Gastrocnemius medialis (tissue), 4 donors: ENCODE measurements around the gene FGF14. TPM values are rescaled to one million over a fixed set of nuclear protein-coding genes. Genes with fewer than 3 reads are reported as not detected.

ENCODE experiments used
- ATAC-seq, 2 donors: fragments of 150-250 bp; one replicate each; pipeline ENCODE4 v1.9.1; 2016
- DNase-seq, 2 donors: peaks; one replicate each; pipeline ENCODE4 v3.0.0-alpha.2; 2019
- H3K27ac ChIP-seq, 4 donors: fragments of 200-600 bp; sonication (generic); 1 replicate in 1 of 4; 2 replicates in 3 of 4; pipeline ENCODE4 v1.5.1; 2016 to 2018; ENCODE audit warnings: mild to moderate bottlenecking in 2 of 4, moderate library complexity in 1 of 4
- H3K27me3 ChIP-seq, 3 donors: fragments of 200-600 bp; sonication (generic) in 2 of 3; 1 replicate in 1 of 3; 2 replicates in 2 of 3; pipeline versions ENCODE4 v1.5.1 to v1.6.0; 2016 to 2019; ENCODE audit warnings: mild to moderate bottlenecking in 1 of 3, moderate library complexity in 1 of 3
- H3K36me3 ChIP-seq, 2 donors: fragments of 200-600 bp; sonication (generic) in 1 of 2; one replicate each; pipeline ENCODE4 v1.5.1; 2017 to 2018
- H3K4me1 ChIP-seq, 2 donors: fragments of 200-600 bp; sonication (generic) in 1 of 2; one replicate each; pipeline ENCODE4 v1.5.1; 2016 to 2017; ENCODE audit warnings: mild to moderate bottlenecking in 2 of 2
- H3K4me3 ChIP-seq, 4 donors: fragments of 200-600 bp; sonication (generic) in 3 of 4; 1 replicate in 1 of 4; 2 replicates in 3 of 4; pipeline ENCODE4 v1.5.1; 2016 to 2019; ENCODE audit warnings: mild to moderate bottlenecking in 2 of 4
- H3K9me3 ChIP-seq, 3 donors: fragments of 200-600 bp; sonication (generic) in 2 of 3; 1 replicate in 1 of 3; 2 replicates in 2 of 3; pipeline ENCODE4 v1.5.1; 2016 to 2019
- POLR2A ChIP-seq, 2 donors: fragments of 450-650 bp; IDR thresholded peaks; one replicate each; pipeline ENCODE4 v1.6.1; 2017; ENCODE audit warnings: antibody characterized with exemption in 2 of 2, mild to moderate bottlenecking in 2 of 2, moderate library complexity in 2 of 2
- in situ Hi-C, 4 donors: fragments of 200-750 bp; cut with MboI; loops; one replicate each; pipeline versions ENCODE4 v1.15.0 to v1.8.0; 2017; ENCODE audit warnings: low sequenced_read_pairs in 4 of 4
- intact Hi-C: fragments of 100-400 bp; cut with DNase I; formaldehyde crosslinking; loops from one replicate; pipeline ENCODE4 v1.15.1; 2023; ENCODE audit warnings: low total_unique reads
- total RNA-seq, 4 donors: library from RNA; depleted of rRNA; stranded (reverse); fragments of >200 nt; gene quantifications; one replicate each; pipeline versions ENCODE4 v1.1.0 to v1.2.3, GENCODE V29; 2016
- TF ChIP-seq, protein P1 (sequence below), 5 experiments: fragments of 450-650 bp in 3 of 5; fragments of 200-600 bp in 2 of 5; sonication (generic) in 2 of 5; IDR thresholded peaks in 4 of 5; conservative IDR thresholded peaks in 1 of 5; 1 replicate in 4 of 5; 2 replicates in 1 of 5; pipeline ENCODE4 v1.5.1; 2016 to 2019; ENCODE audit warnings: antibody characterized with exemption in 5 of 5, mild to moderate bottlenecking in 3 of 5, moderate library complexity in 3 of 5

The FGF14 gene
- total RNA-seq, 4 donors from 2014 or later, result 0.02 TPM; not detected in 3

DNA sequence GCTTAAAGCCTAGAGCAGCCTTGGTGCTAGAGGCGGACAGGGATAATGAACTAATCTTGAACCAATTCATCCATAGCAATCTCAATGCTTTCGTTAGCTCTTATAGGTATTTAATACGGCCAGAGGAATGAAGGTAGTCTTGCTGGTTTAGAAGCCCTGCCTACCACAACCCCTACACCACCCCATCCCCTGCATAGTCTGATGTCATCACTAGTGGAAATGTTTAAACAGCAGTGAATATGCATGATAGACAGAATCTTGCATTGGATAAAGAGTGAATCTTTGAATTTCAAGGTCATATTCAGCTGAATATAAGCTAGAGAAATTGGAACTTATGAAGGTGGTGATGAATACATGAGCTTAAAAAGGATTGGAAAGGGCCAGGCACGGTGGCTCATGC lies 627.5 kb downstream of the FGF14 start:
- in situ Hi-C loops (loop anchor here in 3 of 4 donors (25.0 kb wide), 2 partner anchors 262 to 637 kb away; no protein-coding TSS in a partner anchor), intact Hi-C loops (no loop called here)
- no peak overlapping the region for H3K4me3 ChIP-seq
- no peak overlapping the region for H3K27ac ChIP-seq
- no peaks in the 10 kb centered on the region for H3K36me3 ChIP-seq
- H3K9me3 ChIP-seq, result no peaks in the 10 kb centered on the region
- ATAC-seq (no peak), DNase-seq (no peak)
- H3K4me1 ChIP-seq, result no peaks in the 10 kb centered on the region
- no peak for TF ChIP-seq POLR2A (IDR thresholded peaks at IDR 0.05)
- TF ChIP-seq, protein P1, sequence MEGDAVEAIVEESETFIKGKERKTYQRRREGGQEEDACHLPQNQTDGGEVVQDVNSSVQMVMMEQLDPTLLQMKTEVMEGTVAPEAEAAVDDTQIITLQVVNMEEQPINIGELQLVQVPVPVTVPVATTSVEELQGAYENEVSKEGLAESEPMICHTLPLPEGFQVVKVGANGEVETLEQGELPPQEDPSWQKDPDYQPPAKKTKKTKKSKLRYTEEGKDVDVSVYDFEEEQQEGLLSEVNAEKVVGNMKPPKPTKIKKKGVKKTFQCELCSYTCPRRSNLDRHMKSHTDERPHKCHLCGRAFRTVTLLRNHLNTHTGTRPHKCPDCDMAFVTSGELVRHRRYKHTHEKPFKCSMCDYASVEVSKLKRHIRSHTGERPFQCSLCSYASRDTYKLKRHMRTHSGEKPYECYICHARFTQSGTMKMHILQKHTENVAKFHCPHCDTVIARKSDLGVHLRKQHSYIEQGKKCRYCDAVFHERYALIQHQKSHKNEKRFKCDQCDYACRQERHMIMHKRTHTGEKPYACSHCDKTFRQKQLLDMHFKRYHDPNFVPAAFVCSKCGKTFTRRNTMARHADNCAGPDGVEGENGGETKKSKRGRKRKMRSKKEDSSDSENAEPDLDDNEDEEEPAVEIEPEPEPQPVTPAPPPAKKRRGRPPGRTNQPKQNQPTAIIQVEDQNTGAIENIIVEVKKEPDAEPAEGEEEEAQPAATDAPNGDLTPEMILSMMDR (IDR thresholded peaks at IDR 0.05 in 4 of 5, conservative IDR thresholded peaks at IDR 0.05 in 1 of 5), result no peak
- no peaks in the 10 kb centered on the region for H3K27me3 ChIP-seq

DNA sequence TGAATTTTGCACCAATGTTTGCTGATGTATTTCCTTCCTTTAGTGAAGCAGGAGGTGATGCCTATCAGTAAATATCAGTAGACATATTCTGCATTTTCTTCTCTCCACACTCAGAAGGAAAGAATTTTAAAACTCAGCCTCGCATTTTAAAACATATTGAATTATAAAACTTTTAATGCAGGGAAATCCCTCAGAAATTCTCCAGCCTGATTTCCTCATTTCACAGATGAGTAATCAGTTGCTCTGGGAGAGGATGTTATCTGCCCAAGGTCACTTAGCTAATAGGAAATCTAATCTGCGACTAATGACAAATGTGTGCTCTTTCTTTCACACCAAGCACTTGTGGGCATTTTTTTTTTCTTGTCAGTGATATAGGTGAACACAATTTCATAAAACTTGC lies 628.8 kb downstream of the FGF14 start:
- in situ Hi-C loops, result loop anchor here in 3 of 4 donors (25.0 kb wide), 2 partner anchors 261 to 636 kb away; no protein-coding TSS in a partner anchor
- TF ChIP-seq, protein P1 (IDR thresholded peaks at IDR 0.05 in 4 of 5, conservative IDR thresholded peaks at IDR 0.05 in 1 of 5), result no peak
- no peak for TF ChIP-seq POLR2A (IDR thresholded peaks at IDR 0.05)
- Histone ChIP-seq H3K9me3 (no peaks in the 10 kb centered on the region), H3K36me3 (no peaks in the 10 kb centered on the region), H3K4me1 (no peaks in the 10 kb centered on the region), H3K4me3 (no peak overlapping the region), H3K27me3 (no peaks in the 10 kb centered on the region), H3K27ac (no peak overlapping the region)
- ATAC-seq (no peak), DNase-seq (no peak)
- intact Hi-C loops, result no loop called here

DNA sequence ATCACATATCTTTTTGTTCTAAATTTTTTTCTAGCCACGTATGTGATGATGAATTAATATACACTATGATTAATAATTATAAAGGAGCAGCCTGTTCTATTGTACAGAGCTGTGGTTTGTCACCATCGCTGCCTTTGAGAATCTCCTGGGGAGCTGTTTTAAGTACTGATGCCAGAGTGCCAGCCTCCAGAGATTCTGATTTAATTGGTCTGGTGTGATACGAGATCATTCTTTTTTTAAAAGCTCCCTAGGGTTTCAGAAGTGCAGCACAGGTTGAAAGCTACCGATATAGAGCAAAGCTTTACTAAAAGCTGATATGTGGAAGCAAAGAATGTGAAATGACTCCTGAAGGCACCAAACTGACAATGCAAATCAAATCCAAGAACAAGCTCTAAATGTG lies 634.7 kb downstream of the FGF14 start:
- no peak for ATAC-seq
- no peak for TF ChIP-seq POLR2A (IDR thresholded peaks at IDR 0.05)
- TF ChIP-seq, protein P1 (IDR thresholded peaks at IDR 0.05 in 4 of 5, conservative IDR thresholded peaks at IDR 0.05 in 1 of 5), result no peak
- in situ Hi-C loops (loop anchor here in 3 of 4 donors (25.0 kb wide), 2 partner anchors 255 to 630 kb away; no protein-coding TSS in a partner anchor), intact Hi-C loops (no loop called here)
- no peak overlapping the region for H3K4me3 ChIP-seq
- H3K27me3 ChIP-seq, result no peaks in the 10 kb centered on the region
- H3K9me3 ChIP-seq, result no peaks in the 10 kb centered on the region
- no peak overlapping the region for H3K27ac ChIP-seq
- no peaks in the 10 kb centered on the region for H3K4me1 ChIP-seq
- no peak for DNase-seq
- no peaks in the 10 kb centered on the region for H3K36me3 ChIP-seq

DNA sequence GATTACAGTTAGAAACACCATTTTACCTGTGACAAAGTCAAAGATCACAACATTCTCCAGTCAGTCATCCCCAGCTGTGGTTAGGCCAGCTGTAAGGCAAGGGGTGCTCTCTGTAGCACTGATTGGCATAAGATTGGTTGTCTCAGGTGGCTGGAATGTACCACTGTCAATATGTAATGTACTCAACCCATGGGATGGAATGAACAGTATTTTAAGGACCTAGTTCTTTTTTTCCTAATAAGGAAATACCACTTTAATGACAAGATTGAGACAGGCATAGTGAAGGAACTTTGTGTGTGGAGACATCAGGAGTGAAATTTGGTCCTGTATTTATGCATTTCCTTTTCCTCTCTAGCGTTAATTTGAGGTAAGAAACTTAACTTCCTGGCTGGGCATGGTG lies 638.7 kb downstream of the FGF14 start:
- Histone ChIP-seq H3K27me3 (no peaks in the 10 kb centered on the region), H3K27ac (no peak overlapping the region), H3K4me3 (no peak overlapping the region), H3K9me3 (no peaks in the 10 kb centered on the region), H3K36me3 (no peaks in the 10 kb centered on the region), H3K4me1 (no peaks in the 10 kb centered on the region)
- ATAC-seq (no peak), DNase-seq (no peak)
- in situ Hi-C loops (loop anchor here in 3 of 4 donors (25.0 kb wide), 2 partner anchors 251 to 626 kb away; no protein-coding TSS in a partner anchor), intact Hi-C loops (no loop called here)
- TF ChIP-seq, protein P1 (IDR thresholded peaks at IDR 0.05 in 4 of 5, conservative IDR thresholded peaks at IDR 0.05 in 1 of 5), result no peak
- no peak for TF ChIP-seq POLR2A (IDR thresholded peaks at IDR 0.05)
